Amniotic epithelial cell (primary cell): ENCODE results near the gene OR4F15.
A peak's percentile ranks its signal among the peaks of the same experiment; 100 is the strongest.

ENCODE experiments used
- DNase-seq: peaks from one replicate; pipeline ENCODE4 v3.0.0-alpha.2; 2010; ENCODE audit warnings: low read depth

The OR4F15 gene

GRCh38 chr15:101804375-101804774 is 7.6 kb upstream of the OR4F15 start:
- DNase-seq: no peak

GRCh38 chr15:101804941-101805340 is 7.1 kb upstream of the OR4F15 start:
- DNase-seq: no peak

GRCh38 chr15:101805605-101806345 is 6.2 kb upstream of the OR4F15 start:
- DNase-seq: no peak

- peak; percentile 6 for DNase-seq
These were observed 4.6 kb upstream of the OR4F15 start for GRCh38 chr15:101807345-101807945.

GRCh38 chr15:101808201-101808600 is 3.8 kb upstream of the OR4F15 start:
- DNase-seq: no peak

GRCh38 chr15:101810456-101810855 is 1.5 kb upstream of the OR4F15 start:
- DNase-seq: no peak

GRCh38 chr15:101810876-101811275 is 1.1 kb upstream of the OR4F15 start:
- DNase-seq: no peak

GRCh38 chr15:101813803-101814534 is 2.0 kb downstream of the OR4F15 start:
- DNase-seq: peak; percentile 21

GRCh38 chr15:101820781-101821180 is 8.8 kb downstream of the OR4F15 start:
- no peak for DNase-seq

- DNase-seq: no peak
These were observed 15.3 kb downstream of the OR4F15 start for GRCh38 chr15:101827257-101827656.

- no peak for DNase-seq
These were observed 16.8 kb downstream of the OR4F15 start for GRCh38 chr15:101828774-101829173.

- no peak for DNase-seq
These were observed 29.7 kb downstream of the OR4F15 start for GRCh38 chr15:101841656-101842055.

GRCh38 chr15:101844916-101845315 is 32.9 kb downstream of the OR4F15 start:
- DNase-seq: no peak

GRCh38 chr15:101852356-101852755 is 40.4 kb downstream of the OR4F15 start:
- no peak for DNase-seq
